Naive thymus-derived CD8-positive, alpha-beta T cell (primary cell): ENCODE data around the gene MRRF. TPM values are rescaled to one million over a fixed set of nuclear protein-coding genes. Genes with fewer than 3 reads are reported as not detected.

Source experiments
- polyA plus RNA-seq, 3 donors: library from polyadenylated mRNA; unstranded; fragments of 300-500 nt; fragmentation: Illumina TruSeq; gene quantifications; one replicate each; pipeline ENCODE4 v1.2.3, GENCODE V29; 2021
- total RNA-seq, 8 experiments: library from RNA in 2 of 8; stranded (reverse) in 2 of 8; gene quantifications; one replicate each; pipeline ENCODE4 v1.2.3 and lab custom pipeline; 2021 to 2026

The MRRF gene
- total and polyA plus RNA-seq, 5 experiments from 2014 or later, result 17.0 to 40.9 (median 25.4) TPM

Other genes with a start within 250 kb of the MRRF start
- 1 to 10 TPM; 3.2 to 3.8 TPM for gene TTLL11, start 171.6 kb upstream of the MRRF start, total RNA-seq
- gene TTLL11, start 171.6 kb upstream of the MRRF start, polyA plus RNA-seq, result 1 to 10 TPM; 2.6 to 6.9 (median 6.1) TPM
- gene NDUFA8, start 105.1 kb upstream of the MRRF start, total RNA-seq, result 10 to 100 TPM; 18.3 to 20.1 TPM
- gene NDUFA8, start 105.1 kb upstream of the MRRF start, polyA plus RNA-seq, result 10 to 100 TPM; 63.1 to 89.5 (median 81.4) TPM
- gene MORN5, start 105.0 kb upstream of the MRRF start, total RNA-seq, result not detected
- not detected for gene MORN5, start 105.0 kb upstream of the MRRF start, polyA plus RNA-seq
- gene LHX6, start 35.9 kb upstream of the MRRF start, total RNA-seq, result under 1 TPM in 1 of 2 experiments, not detected in 1; 0.60 TPM
- under 1 TPM in 1 of 3 donors, not detected in 2; 0.07 TPM for gene LHX6, start 35.9 kb upstream of the MRRF start, polyA plus RNA-seq
- gene RBM18, start within 50 bp of the MRRF start, total RNA-seq, result 10 to 100 TPM; 15.1 to 15.9 TPM
- gene RBM18, start within 50 bp of the MRRF start, polyA plus RNA-seq, result 10 to 100 TPM; 16.5 to 19.8 (median 17.5) TPM
- 1 to 10 TPM in 1 of 2 experiments, under 1 TPM in 1; 0.60 to 1.0 TPM for gene PTGS1, start 106.1 kb downstream of the MRRF start, total RNA-seq
- under 1 TPM in 1 of 3 donors, not detected in 2; 0.22 TPM for gene PTGS1, start 106.1 kb downstream of the MRRF start, polyA plus RNA-seq
- gene OR1J1, start 213.0 kb downstream of the MRRF start, total RNA-seq, result not detected
- not detected for gene OR1J1, start 213.0 kb downstream of the MRRF start, polyA plus RNA-seq
- gene OR1J2, start 245.9 kb downstream of the MRRF start, total RNA-seq, result under 1 TPM in 1 of 2 experiments, not detected in 1; 0.85 TPM
- gene OR1J2, start 245.9 kb downstream of the MRRF start, polyA plus RNA-seq, result not detected